ENCODE data around the gene PIAS4. TPM values are rescaled to one million over a fixed set of nuclear protein-coding genes. Genes with fewer than 3 reads are reported as not detected.
A peak's percentile ranks its signal among the peaks of the same experiment; 100 is the strongest.

PIAS4 gene
- total RNA-seq, 1 donor from 2014 or later = 32.2 TPM

- Mint-ChIP-seq H3K4me3 (no peak overlapping the region), H3K4me1 (peaks cover 1% of the 10 kb centered on the region), H3K9me3 (no peaks in the 10 kb centered on the region), H3K27ac (no peak overlapping the region), H3K36me3 (ENCODE audit: low read depth) (peaks cover 14% of the 10 kb centered on the region), H3K27me3 (no peaks in the 10 kb centered on the region)
- intact Hi-C loops (cut with micrococcal nuclease) = no loop called here
- DNase-seq = no peak
Observed at GRCh38 chr19:4043401-4043800, 35.9 kb downstream of the PIAS4 start.

- DNase-seq = no peak
- Mint-ChIP-seq H3K27ac (no peak overlapping the region), H3K4me1 (peaks cover 1% of the 10 kb centered on the region), H3K36me3 (ENCODE audit: low read depth) (peaks cover 14% of the 10 kb centered on the region), H3K27me3 (no peaks in the 10 kb centered on the region), H3K4me3 (no peak overlapping the region), H3K9me3 (no peaks in the 10 kb centered on the region)
- intact Hi-C loops (cut with micrococcal nuclease) = no loop called here
Observed at GRCh38 chr19:4043966-4044715, 36.6 kb downstream of the PIAS4 start.

- H3K4me3 Mint-ChIP-seq = no peak overlapping the region
- H3K27me3 Mint-ChIP-seq = no peaks in the 10 kb centered on the region
- DNase-seq = no peak
- peaks cover 13% of the 10 kb centered on the region for H3K36me3 Mint-ChIP-seq (ENCODE audit: low read depth)
- H3K9me3 Mint-ChIP-seq = no peaks in the 10 kb centered on the region
- peaks cover under 1% of the 10 kb centered on the region for H3K4me1 Mint-ChIP-seq
- intact Hi-C loops (cut with micrococcal nuclease) = no loop called here
- no peak overlapping the region for H3K27ac Mint-ChIP-seq
Observed at GRCh38 chr19:4044990-4045465, 37.5 kb downstream of the PIAS4 start.

DNA sequence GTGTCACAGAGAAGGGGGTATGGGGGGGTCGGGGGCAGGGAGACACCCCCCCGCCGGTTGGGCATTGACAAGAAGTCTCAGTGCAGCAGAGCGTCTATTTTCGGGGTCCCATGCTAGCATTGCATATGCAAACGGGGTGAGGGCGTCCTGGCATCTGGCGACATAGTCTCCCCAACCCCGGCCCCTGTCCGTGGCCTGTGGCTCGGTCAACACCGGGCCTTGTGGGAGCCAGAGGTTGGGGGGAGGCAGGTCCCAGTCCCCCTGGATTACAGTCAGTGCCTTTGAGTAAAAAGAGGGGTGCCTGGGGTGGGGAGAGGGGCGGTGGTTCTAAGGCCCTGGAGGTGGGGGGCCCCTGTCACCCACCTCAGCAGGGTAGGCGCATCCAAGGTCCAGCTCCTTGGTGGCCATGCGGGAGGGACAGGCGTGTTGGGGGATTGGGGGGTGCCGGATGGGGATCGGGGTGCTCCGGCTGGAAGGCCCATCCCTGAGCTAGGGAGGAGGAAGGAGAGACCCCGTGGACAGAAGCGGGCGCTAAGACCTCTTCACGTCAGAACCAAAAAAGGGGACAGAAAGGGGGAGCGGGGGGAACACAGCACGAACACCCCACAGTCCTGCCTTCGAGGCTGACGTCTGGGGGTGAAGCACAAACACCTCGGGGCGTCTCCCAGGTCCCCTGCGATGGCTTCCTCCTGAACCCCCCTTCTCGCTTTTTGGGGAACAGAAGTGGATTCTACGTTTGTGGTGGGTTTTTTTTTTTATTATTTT is 38.2 kb downstream of the PIAS4 start:
- Mint-ChIP-seq H3K27ac (no peak overlapping the region), H3K9me3 (no peaks in the 10 kb centered on the region), H3K27me3 (no peaks in the 10 kb centered on the region), H3K36me3 (ENCODE audit: low read depth) (peaks cover 12% of the 10 kb centered on the region), H3K4me1 (peaks cover 4% of the 10 kb centered on the region), H3K4me3 (no peak overlapping the region)
- intact Hi-C loops (cut with micrococcal nuclease) = no loop called here
- no peak for DNase-seq

GRCh38 chr19:4046362-4046691 is 38.8 kb downstream of the PIAS4 start:
- peaks cover 7% of the 10 kb centered on the region for H3K4me1 Mint-ChIP-seq
- H3K27ac Mint-ChIP-seq = no peak overlapping the region
- intact Hi-C loops (cut with micrococcal nuclease) = no loop called here
- no peaks in the 10 kb centered on the region for H3K27me3 Mint-ChIP-seq
- H3K9me3 Mint-ChIP-seq = no peaks in the 10 kb centered on the region
- no peak overlapping the region for H3K4me3 Mint-ChIP-seq
- no peak for DNase-seq
- peaks cover 16% of the 10 kb centered on the region for H3K36me3 Mint-ChIP-seq (ENCODE audit: low read depth)

- no peak overlapping the region for H3K27ac Mint-ChIP-seq
- H3K9me3 Mint-ChIP-seq = no peaks in the 10 kb centered on the region
- H3K4me1 Mint-ChIP-seq = peaks cover 10% of the 10 kb centered on the region
- intact Hi-C loops (cut with micrococcal nuclease) = no loop called here
- no peaks in the 10 kb centered on the region for H3K27me3 Mint-ChIP-seq
- H3K36me3 Mint-ChIP-seq (ENCODE audit: low read depth) = peaks cover 22% of the 10 kb centered on the region
- no peak overlapping the region for H3K4me3 Mint-ChIP-seq
- DNase-seq = no peak
Observed at GRCh38 chr19:4046946-4047683, 39.6 kb downstream of the PIAS4 start.

DNA sequence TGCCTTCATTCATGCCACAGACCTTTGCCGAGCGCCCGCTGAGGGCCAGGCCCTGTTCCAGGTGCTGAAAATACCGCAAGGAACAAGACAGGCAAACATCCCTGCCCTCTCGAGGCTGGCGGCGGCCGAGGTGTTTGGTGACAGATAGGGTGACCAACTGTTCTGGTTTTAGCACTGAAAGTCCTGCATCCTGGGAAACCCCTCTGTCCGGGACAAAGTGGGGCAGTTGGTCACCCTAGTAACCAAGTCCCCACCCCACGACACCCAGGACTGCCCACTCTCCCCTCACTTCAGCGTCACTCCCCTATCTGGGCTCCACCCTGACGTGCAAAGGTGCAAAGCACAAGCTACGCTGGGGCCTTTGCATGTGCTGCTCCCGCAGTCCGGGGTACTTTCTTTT is 41.9 kb downstream of the PIAS4 start:
- Mint-ChIP-seq H3K9me3 (no peaks in the 10 kb centered on the region), H3K27me3 (no peaks in the 10 kb centered on the region), H3K4me3 (no peak overlapping the region), H3K4me1 (peaks cover 20% of the 10 kb centered on the region), H3K36me3 (ENCODE audit: low read depth) (peaks cover 33% of the 10 kb centered on the region), H3K27ac (no peak overlapping the region)
- intact Hi-C loops (cut with micrococcal nuclease) = no loop called here
- DNase-seq = no peak

GRCh38 chr19:4051175-4052101 is 43.9 kb downstream of the PIAS4 start:
- H3K4me3 Mint-ChIP-seq = no peak overlapping the region
- intact Hi-C loops (cut with micrococcal nuclease) = no loop called here
- H3K27me3 Mint-ChIP-seq = no peaks in the 10 kb centered on the region
- H3K27ac Mint-ChIP-seq = peak overlapping the region; percentile 59
- no peaks in the 10 kb centered on the region for H3K9me3 Mint-ChIP-seq
- H3K36me3 Mint-ChIP-seq (ENCODE audit: low read depth) = peaks cover 40% of the 10 kb centered on the region
- H3K4me1 Mint-ChIP-seq = peaks cover 20% of the 10 kb centered on the region
- no peak for DNase-seq

DNA sequence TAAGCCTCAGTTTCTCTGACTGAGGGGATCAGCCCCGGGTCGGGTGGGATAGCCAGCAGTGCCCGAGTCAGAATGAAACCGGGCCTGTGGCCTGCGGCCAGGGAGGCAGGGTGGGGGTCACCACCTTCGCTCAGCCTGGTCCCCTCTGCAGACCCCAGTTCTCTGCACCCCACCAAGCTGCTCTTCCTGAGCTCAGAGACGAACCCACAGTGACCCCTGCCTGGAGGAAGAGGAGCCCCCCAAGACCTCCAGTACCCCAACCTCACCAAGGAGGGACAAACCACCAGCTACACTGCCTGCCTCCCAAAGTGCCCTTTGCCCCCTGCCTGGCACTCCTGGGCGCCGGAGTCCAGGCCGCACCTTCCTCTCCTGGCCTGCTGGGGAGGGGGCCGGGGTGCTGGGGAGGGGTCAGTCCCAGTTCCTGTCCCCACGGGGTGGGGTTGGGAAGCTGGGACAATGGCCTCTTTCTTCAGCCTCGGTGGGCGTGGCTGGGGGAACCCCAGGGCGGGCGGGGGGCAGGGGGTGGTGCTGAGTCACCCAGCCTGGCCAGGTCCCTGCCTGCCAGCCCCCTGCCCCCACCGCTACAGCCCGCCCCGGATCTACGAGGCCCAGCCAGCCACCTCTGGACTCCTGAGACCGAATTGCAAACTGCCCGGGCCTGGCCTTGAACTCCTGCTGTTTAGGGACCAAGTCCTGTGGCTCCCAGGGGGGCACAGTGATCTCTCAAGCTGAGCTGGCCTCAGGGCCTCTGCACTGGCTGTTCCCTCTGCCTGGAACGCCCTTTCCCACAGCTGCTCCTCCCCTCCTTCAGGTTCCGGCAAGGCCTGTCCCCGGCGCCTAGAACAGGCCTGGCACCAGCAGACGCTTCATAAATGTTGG is 44.8 kb downstream of the PIAS4 start:
- peaks cover 43% of the 10 kb centered on the region for H3K36me3 Mint-ChIP-seq (ENCODE audit: low read depth)
- no peak overlapping the region for H3K4me3 Mint-ChIP-seq
- intact Hi-C loops (cut with micrococcal nuclease) = no loop called here

GRCh38 chr19:4052993-4053422 is 45.5 kb downstream of the PIAS4 start:
- Mint-ChIP-seq H3K27me3 (no peaks in the 10 kb centered on the region), H3K36me3 (ENCODE audit: low read depth) (peaks cover 44% of the 10 kb centered on the region), H3K4me3 (no peak overlapping the region), H3K9me3 (no peaks in the 10 kb centered on the region), H3K27ac (peak overlapping the region; percentile 47), H3K4me1 (peaks cover 23% of the 10 kb centered on the region)
- intact Hi-C loops (cut with micrococcal nuclease) = no loop called here
- DNase-seq = no peak

More for the DNA sequence above, 44.8 kb downstream of the PIAS4 start:
- Mint-ChIP-seq H3K27me3 (no peaks in the 10 kb centered on the region), H3K4me1 (peaks cover 20% of the 10 kb centered on the region), H3K9me3 (no peaks in the 10 kb centered on the region), H3K27ac (peak overlapping the region; percentile 47)
- DNase-seq = no peak

DNA sequence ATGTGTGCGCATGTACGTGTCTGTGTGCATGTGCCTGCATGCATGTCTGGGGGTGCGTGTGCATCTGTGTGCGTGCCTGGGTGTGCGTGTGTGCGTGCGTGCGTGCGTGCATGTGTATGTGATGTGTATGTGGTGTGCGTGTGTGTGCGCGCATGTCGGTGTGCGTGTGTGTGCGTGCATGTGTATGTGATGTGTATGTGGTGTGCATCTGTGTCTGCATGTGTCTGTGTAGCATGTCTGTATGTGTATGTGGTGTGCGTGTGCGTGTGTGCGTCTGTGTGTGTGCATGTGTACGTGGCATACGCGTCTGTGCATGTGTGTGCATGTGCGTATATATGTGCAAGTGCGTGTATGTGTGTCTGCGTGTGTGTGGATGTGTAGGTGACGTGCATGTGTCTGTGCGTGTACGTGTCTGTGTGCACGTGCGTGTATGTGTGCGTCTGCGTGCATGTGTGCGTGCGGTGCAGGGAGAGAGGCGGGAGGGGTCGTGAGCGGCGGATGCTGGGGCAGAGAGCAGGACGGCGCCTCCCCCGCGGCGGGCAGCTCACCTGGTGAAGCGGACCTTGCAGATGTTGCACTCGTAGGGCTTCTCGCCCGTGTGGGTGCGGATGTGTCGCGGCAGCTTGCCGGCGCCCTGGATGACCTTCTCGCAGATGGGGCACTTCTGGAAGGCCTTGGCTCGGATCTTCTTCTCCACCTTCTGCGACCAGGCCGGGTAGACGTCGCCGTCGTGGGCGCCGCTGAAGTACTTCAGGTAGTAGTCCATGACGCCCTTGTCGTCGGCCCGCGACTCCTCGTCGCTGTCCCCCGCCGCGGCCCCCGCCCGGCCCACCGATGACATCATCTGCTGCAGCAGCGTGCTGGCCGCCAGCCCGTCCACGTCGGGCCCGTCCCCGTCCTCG is 46.1 kb downstream of the PIAS4 start:
- Mint-ChIP-seq H3K27ac (peak overlapping the region; percentile 41), H3K27me3 (no peaks in the 10 kb centered on the region), H3K4me3 (no peak overlapping the region), H3K4me1 (peaks cover 23% of the 10 kb centered on the region), H3K9me3 (no peaks in the 10 kb centered on the region), H3K36me3 (ENCODE audit: low read depth) (peaks cover 44% of the 10 kb centered on the region)
- intact Hi-C loops (cut with micrococcal nuclease) = no loop called here
- DNase-seq = no peak

All from activated CD4-positive, alpha-beta T cell treated with anti-CD3 and anti-CD28 coated beads, Interleukin-2, amount 10 ng/mL, durations not matched to agents 24 days and 14 days (primary cell).